DMS53 treated with DMSO at 0.1 percent for 48 hours (cell line): Measurements from ENCODE around the gene CRYBG3.
"Not testable (repeated sequence)": the region's sequence is repeated elsewhere in the genome, so short reads cannot be mapped to it uniquely, and the experiment has no call there.

ENCODE experiments used
- DNase-seq: peaks from one replicate; lab custom pipeline; 2025; ENCODE audit not compliant: unreplicated experiment; lab: John Stamatoyannopoulos, UW

The CRYBG3 gene

GRCh38 chr3:97895216-97895615 is 73.4 kb downstream of the CRYBG3 start:
- DNase-seq: no peak

GRCh38 chr3:97896129-97896528 is 74.3 kb downstream of the CRYBG3 start:
- DNase-seq: no peak

GRCh38 chr3:97896547-97896946 is 74.7 kb downstream of the CRYBG3 start:
- DNase-seq: no peak

- DNase-seq: no peak
Measured at GRCh38 chr3:97899331-97899730, 77.5 kb downstream of the CRYBG3 start.

- DNase-seq: no peak
Measured at GRCh38 chr3:97901313-97902248, 79.8 kb downstream of the CRYBG3 start.

GRCh38 chr3:97909830-97910229 is 88.0 kb downstream of the CRYBG3 start:
- not testable (repeated sequence) for DNase-seq

GRCh38 chr3:97910236-97910831 is 88.5 kb downstream of the CRYBG3 start:
- not testable (repeated sequence) for DNase-seq

- no peak for DNase-seq
Measured at GRCh38 chr3:97910931-97911351, 89.1 kb downstream of the CRYBG3 start.

- no peak for DNase-seq
Measured at GRCh38 chr3:97911459-97911858, 89.6 kb downstream of the CRYBG3 start.

- DNase-seq: no peak
Measured at GRCh38 chr3:97914388-97914787, 92.6 kb downstream of the CRYBG3 start.

- DNase-seq: no peak
Measured at GRCh38 chr3:97916576-97916975, 94.8 kb downstream of the CRYBG3 start.

GRCh38 chr3:97917813-97918536 is 96.2 kb downstream of the CRYBG3 start:
- DNase-seq: no peak

- DNase-seq: no peak
Measured at GRCh38 chr3:97927704-97928103, 105.9 kb downstream of the CRYBG3 start.

- DNase-seq: no peak
Measured at GRCh38 chr3:97928986-97929385, 107.2 kb downstream of the CRYBG3 start.

- no peak for DNase-seq
Measured at GRCh38 chr3:97930018-97930417, 108.2 kb downstream of the CRYBG3 start.

GRCh38 chr3:97931218-97931617 is 109.4 kb downstream of the CRYBG3 start:
- DNase-seq: no peak

GRCh38 chr3:97932387-97932801 is 110.6 kb downstream of the CRYBG3 start:
- DNase-seq: no peak

GRCh38 chr3:97934980-97935695 is 113.3 kb downstream of the CRYBG3 start:
- no peak for DNase-seq

GRCh38 chr3:97935842-97936241 is 114.0 kb downstream of the CRYBG3 start:
- DNase-seq: no peak

GRCh38 chr3:97937205-97937604 is 115.4 kb downstream of the CRYBG3 start:
- DNase-seq: no peak

GRCh38 chr3:97938444-97938843 is 116.6 kb downstream of the CRYBG3 start:
- no peak for DNase-seq
